Keratinocyte (primary cell): ENCODE results near the gene BMP8B.

Experiments used
- EZH2 ChIP-seq: IDR thresholded peaks from one replicate; pipeline ENCODE4 v1.6.1; 2012; ENCODE audit warnings: inconsistent platforms, mild to moderate bottlenecking, low read length, moderate library complexity
- TF ChIP-seq, protein P1 (sequence below), 3 experiments: IDR thresholded peaks in 1 of 3; conservative IDR thresholded peaks in 1 of 3; optimal IDR thresholded peaks in 1 of 3; 2 replicates in 2 of 3; 3 replicates in 1 of 3; pipeline versions ENCODE3 to v1.5.1; 2011; ENCODE audit warnings: low read length in 3 of 3, mild to moderate bottlenecking in 3 of 3, moderate library complexity in 2 of 3, control low read depth in 1 of 3, inconsistent platforms in 1 of 3; ENCODE audit not compliant: insufficient read depth in 2 of 3; ENCODE audit errors: extremely low read depth in 1 of 3

GRCh38 chr1:39732730-39733129, 55.9 kb downstream of the BMP8B start:
- TF ChIP-seq, protein P1, sequence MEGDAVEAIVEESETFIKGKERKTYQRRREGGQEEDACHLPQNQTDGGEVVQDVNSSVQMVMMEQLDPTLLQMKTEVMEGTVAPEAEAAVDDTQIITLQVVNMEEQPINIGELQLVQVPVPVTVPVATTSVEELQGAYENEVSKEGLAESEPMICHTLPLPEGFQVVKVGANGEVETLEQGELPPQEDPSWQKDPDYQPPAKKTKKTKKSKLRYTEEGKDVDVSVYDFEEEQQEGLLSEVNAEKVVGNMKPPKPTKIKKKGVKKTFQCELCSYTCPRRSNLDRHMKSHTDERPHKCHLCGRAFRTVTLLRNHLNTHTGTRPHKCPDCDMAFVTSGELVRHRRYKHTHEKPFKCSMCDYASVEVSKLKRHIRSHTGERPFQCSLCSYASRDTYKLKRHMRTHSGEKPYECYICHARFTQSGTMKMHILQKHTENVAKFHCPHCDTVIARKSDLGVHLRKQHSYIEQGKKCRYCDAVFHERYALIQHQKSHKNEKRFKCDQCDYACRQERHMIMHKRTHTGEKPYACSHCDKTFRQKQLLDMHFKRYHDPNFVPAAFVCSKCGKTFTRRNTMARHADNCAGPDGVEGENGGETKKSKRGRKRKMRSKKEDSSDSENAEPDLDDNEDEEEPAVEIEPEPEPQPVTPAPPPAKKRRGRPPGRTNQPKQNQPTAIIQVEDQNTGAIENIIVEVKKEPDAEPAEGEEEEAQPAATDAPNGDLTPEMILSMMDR (optimal IDR thresholded peaks at IDR 0.05 in 1 of 3, IDR thresholded peaks at IDR 0.05 in 1 of 3, conservative IDR thresholded peaks at IDR 0.05 in 1 of 3; ENCODE audit: extremely low read depth in 1 of 3, insufficient read depth in 2 of 3, low read length in 3 of 3), result no peak
- TF ChIP-seq EZH2, result no peak
